Endodermal cell (in vitro differentiated cells): ENCODE measurements around the gene LRMDA. TPM values are rescaled to one million over a fixed set of nuclear protein-coding genes. Genes with fewer than 3 reads are reported as not detected.

Source experiments
- DNase-seq: peaks from one replicate; pipeline ENCODE4 v3.0.0-alpha.2; 2017
- H3K27ac ChIP-seq: 2 replicates; pipeline ENCODE4 v1.5.1; 2013; ENCODE audit warnings: mild to moderate bottlenecking, low read depth, low read length, moderate library complexity
- H3K27me3 ChIP-seq: 2 replicates; pipeline ENCODE4 v1.6.1; 2013; ENCODE audit warnings: mild to moderate bottlenecking, low read length, moderate library complexity; ENCODE audit not compliant: insufficient read depth, control insufficient read depth, poor library complexity, severe bottlenecking
- H3K36me3 ChIP-seq: 2 replicates; pipeline ENCODE4 v1.7.0; 2013; ENCODE audit warnings: mild to moderate bottlenecking, low read length, moderate library complexity; ENCODE audit not compliant: control insufficient read depth, insufficient read depth
- H3K4me1 ChIP-seq: one replicate; pipeline ENCODE4 v1.7.0; 2013; ENCODE audit warnings: low read length; ENCODE audit not compliant: control insufficient read depth, insufficient read depth
- H3K4me3 ChIP-seq: 2 replicates; pipeline ENCODE4 v1.5.1; 2013; ENCODE audit warnings: mild to moderate bottlenecking, low read length, moderate library complexity
- H3K9ac ChIP-seq: 2 replicates; pipeline ENCODE4 v1.6.1; 2013; ENCODE audit warnings: mild to moderate bottlenecking, low read length, moderate library complexity; ENCODE audit not compliant: poor library complexity, severe bottlenecking; ENCODE audit errors: extremely low read depth
- H3K9me3 ChIP-seq: 2 replicates; pipeline ENCODE4 v1.6.1; 2013; ENCODE audit warnings: mild to moderate bottlenecking, low read length, moderate library complexity; ENCODE audit not compliant: control insufficient read depth
- H3K27ac Mint-ChIP-seq: 2 replicates; pipeline ENCODE4 v1.8.0; 2020; ENCODE audit warnings: mixed read lengths
- H3K27me3 Mint-ChIP-seq: 2 replicates; pipeline ENCODE4 v1.8.0; 2021; ENCODE audit warnings: mild to moderate bottlenecking, mixed read lengths; ENCODE audit not compliant: insufficient read depth
- H3K36me3 Mint-ChIP-seq: 2 replicates; pipeline ENCODE4 v1.8.0; 2020; ENCODE audit warnings: low read depth, mixed read lengths
- H3K4me1 Mint-ChIP-seq: 2 replicates; pipeline ENCODE4 v1.8.0; 2020; ENCODE audit warnings: mixed read lengths
- H3K4me3 Mint-ChIP-seq: 2 replicates; pipeline ENCODE4 v1.8.0; 2020; ENCODE audit warnings: mild to moderate bottlenecking, moderate library complexity, mixed read lengths
- H3K9me3 Mint-ChIP-seq: 2 replicates; pipeline ENCODE4 v1.8.0; 2020; ENCODE audit warnings: mild to moderate bottlenecking, mixed read lengths
- WGBS, 2 experiments: methylation state at CpG; one replicate each; pipeline versions ENCODE4 v1.1.5 to v1.1.7; 2013; ENCODE audit warnings: missing lambda C conversion rate in 2 of 2, mixed read lengths in 1 of 2; ENCODE audit not compliant: insufficient coverage in 1 of 2, insufficient read length in 1 of 2; 5-methylcytosine and 5-hydroxymethylcytosine counted together
- total RNA-seq, 2 donors: library from RNA; stranded (reverse); fragmentation: NEBNext Ultra II Directional in 1 of 2; extraction: Animal tissue kit (Norgen Biotek cat#: 25700) in 1 of 2; gene quantifications; 2 replicates in 1 of 2; 3 replicates in 1 of 2; pipeline ENCODE4 v1.2.1, GENCODE V29; 2021
- TF ChIP-seq, protein P1 (sequence below): fragments of 200-600 bp; sonication (generic); conservative IDR thresholded peaks from 2 replicates; pipeline ENCODE4 v1.5.0; 2021; ENCODE audit warnings: antibody characterized with exemption, mild to moderate bottlenecking

Gene LRMDA
- total RNA-seq, 2 donors from 2014 or later = 1.7 to 5.1 TPM

DNA sequence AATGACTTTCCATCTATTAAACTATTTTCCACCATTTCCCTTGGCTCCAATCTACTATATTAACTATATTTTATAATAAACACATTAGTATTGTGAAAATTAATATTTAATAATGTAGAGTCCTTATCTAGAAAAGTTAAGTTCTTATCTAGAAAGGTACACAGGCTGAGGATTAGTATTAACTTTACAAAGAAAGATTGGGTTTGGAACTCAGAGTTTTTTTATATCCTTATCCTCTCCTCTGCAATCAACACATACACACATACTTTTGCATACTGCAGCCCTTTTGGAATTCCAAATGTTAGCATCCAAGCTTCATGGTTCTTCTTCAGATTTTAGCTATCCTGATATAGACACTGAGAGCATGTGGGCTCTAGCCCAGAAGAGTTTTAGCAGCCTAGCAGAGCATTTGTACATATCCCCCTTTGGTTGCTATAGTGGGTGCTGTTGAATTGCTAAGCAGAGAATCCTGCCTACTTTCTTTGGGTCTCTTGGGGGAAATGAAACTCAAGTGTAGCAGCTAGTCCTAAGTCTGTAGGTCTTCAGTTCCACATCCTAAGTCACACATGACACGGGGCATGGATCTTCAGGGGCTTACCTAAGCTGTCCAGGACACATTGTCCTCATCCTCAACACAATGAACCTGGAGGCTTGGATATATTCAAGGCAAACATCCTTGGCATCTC is 874.6 kb downstream of the LRMDA start:
- Histone ChIP-seq H3K27me3 (no peaks in the 10 kb centered on the region), H3K9ac (no peak overlapping the region), H3K4me1 (no peaks in the 10 kb centered on the region), H3K27ac (no peak overlapping the region), H3K9me3 (peaks cover 14% of the 10 kb centered on the region), H3K4me3 (no peak overlapping the region), H3K36me3 (no peaks in the 10 kb centered on the region)
- no peaks in the 10 kb centered on the region for H3K36me3 Mint-ChIP-seq
- TF ChIP-seq, protein P1, sequence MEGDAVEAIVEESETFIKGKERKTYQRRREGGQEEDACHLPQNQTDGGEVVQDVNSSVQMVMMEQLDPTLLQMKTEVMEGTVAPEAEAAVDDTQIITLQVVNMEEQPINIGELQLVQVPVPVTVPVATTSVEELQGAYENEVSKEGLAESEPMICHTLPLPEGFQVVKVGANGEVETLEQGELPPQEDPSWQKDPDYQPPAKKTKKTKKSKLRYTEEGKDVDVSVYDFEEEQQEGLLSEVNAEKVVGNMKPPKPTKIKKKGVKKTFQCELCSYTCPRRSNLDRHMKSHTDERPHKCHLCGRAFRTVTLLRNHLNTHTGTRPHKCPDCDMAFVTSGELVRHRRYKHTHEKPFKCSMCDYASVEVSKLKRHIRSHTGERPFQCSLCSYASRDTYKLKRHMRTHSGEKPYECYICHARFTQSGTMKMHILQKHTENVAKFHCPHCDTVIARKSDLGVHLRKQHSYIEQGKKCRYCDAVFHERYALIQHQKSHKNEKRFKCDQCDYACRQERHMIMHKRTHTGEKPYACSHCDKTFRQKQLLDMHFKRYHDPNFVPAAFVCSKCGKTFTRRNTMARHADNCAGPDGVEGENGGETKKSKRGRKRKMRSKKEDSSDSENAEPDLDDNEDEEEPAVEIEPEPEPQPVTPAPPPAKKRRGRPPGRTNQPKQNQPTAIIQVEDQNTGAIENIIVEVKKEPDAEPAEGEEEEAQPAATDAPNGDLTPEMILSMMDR = no peak
- no peak overlapping the region for H3K27ac Mint-ChIP-seq
- no peak overlapping the region for H3K4me3 Mint-ChIP-seq
- H3K9me3 Mint-ChIP-seq = peaks cover 10% of the 10 kb centered on the region
- H3K27me3 Mint-ChIP-seq = peaks cover 2% of the 10 kb centered on the region
- DNase-seq = no peak
- WGBS, 2 experiments = 0% methylated on average over 1 of the region's 1 CpG
- H3K4me1 Mint-ChIP-seq = peaks cover 29% of the 10 kb centered on the region

DNA sequence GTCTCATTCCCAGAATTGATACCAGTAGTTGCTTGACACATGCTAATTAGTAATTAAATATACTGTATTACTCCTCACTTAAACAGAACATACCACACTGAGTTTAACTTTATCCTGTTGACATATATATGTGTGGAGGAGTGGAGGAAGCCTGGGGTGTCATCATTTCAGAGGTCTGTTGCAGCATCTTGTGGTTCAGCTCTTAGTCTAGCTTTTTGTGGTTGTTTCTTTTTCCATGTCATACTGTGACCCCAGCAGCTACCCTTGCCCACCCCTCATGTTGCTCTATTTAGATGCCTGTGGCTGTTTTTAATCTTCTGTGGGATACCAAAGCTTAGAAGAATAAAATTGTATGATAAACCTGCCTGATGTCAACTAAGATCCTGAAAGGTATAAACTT is 875.4 kb downstream of the LRMDA start:
- Mint-ChIP-seq H3K36me3 (no peaks in the 10 kb centered on the region), H3K4me1 (peaks cover 28% of the 10 kb centered on the region)
- no peak overlapping the region for H3K9ac ChIP-seq

DNA sequence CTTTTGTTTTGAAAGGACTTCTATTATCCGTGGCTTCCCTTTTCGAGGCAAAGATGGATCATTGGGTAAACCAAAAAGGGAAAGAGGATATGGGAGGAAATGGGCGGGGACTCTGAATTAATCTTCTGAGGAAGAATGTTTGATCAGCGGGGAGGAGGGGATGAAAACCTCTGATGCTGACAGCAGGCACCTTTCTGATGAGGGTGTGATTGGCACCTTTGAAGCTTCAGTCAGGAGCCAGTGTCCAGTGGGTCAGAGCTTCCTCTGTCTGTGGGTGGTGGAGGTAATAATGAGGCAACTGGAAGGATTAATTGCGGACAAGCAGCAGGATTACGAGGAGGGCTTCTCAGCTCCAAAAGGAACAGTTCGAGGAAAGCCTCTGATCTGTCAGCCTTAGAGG is 877.6 kb downstream of the LRMDA start:
- Mint-ChIP-seq H3K27ac (no peak overlapping the region), H3K9me3 (no peaks in the 10 kb centered on the region), H3K27me3 (peaks cover 2% of the 10 kb centered on the region), H3K4me3 (no peak overlapping the region), H3K36me3 (no peaks in the 10 kb centered on the region), H3K4me1 (peaks cover 11% of the 10 kb centered on the region)
- no peak for DNase-seq
- Histone ChIP-seq H3K9me3 (no peaks in the 10 kb centered on the region), H3K36me3 (no peaks in the 10 kb centered on the region), H3K4me1 (no peaks in the 10 kb centered on the region), H3K4me3 (no peak overlapping the region), H3K9ac (no peak overlapping the region), H3K27me3 (no peaks in the 10 kb centered on the region), H3K27ac (no peak overlapping the region)
- 60 to 67% methylated on average over 6 to 7 of the region's 7 CpGs for WGBS, 2 experiments
- TF ChIP-seq, protein P1 = no peak

More for the DNA sequence above, 875.4 kb downstream of the LRMDA start:
- Mint-ChIP-seq H3K27me3 (peaks cover 2% of the 10 kb centered on the region), H3K27ac (no peak overlapping the region), H3K4me3 (no peak overlapping the region), H3K9me3 (peaks cover 7% of the 10 kb centered on the region)
- Histone ChIP-seq H3K36me3 (no peaks in the 10 kb centered on the region), H3K9me3 (peaks cover 6% of the 10 kb centered on the region), H3K27me3 (no peaks in the 10 kb centered on the region), H3K4me3 (no peak overlapping the region), H3K4me1 (no peaks in the 10 kb centered on the region), H3K27ac (no peak overlapping the region)
- TF ChIP-seq, protein P1 = no peak
- DNase-seq = no peak
